AG04449 (cell line): ENCODE measurements around the gene MMAB.

Experiments used
- CTCF ChIA-PET: fragments of 350-600 bp; formaldehyde crosslinking; extraction: SDS; loops from one replicate; lab custom pipeline; 2021; ENCODE audit warnings: antibody characterized with exemption; lab: Yijun Ruan, JAX
- POLR2A ChIA-PET: fragments of 400-600, 350-600 bp; formaldehyde crosslinking; extraction: SDS; loops from one replicate; lab custom pipeline; 2020; ENCODE audit warnings: antibody characterized with exemption, inconsistent platforms; lab: Yijun Ruan, JAX
- DNase-seq: peaks from one replicate; pipeline ENCODE4 v3.0.0-alpha.2; 2010; ENCODE audit warnings: low read depth, low spot score
- H3K4me3 ChIP-seq: 2 replicates; pipeline ENCODE4 v1.5.1; 2011; ENCODE audit warnings: low read depth, mild to moderate bottlenecking, control low read depth, low read length
- TF ChIP-seq, protein P1 (sequence below): IDR thresholded peaks from one replicate; pipeline ENCODE4 v1.5.1; 2011; ENCODE audit warnings: mild to moderate bottlenecking, moderate library complexity, low read length, control low read depth, inconsistent platforms; ENCODE audit not compliant: insufficient read depth; ENCODE audit errors: missing control alignments

The MMAB gene

DNA sequence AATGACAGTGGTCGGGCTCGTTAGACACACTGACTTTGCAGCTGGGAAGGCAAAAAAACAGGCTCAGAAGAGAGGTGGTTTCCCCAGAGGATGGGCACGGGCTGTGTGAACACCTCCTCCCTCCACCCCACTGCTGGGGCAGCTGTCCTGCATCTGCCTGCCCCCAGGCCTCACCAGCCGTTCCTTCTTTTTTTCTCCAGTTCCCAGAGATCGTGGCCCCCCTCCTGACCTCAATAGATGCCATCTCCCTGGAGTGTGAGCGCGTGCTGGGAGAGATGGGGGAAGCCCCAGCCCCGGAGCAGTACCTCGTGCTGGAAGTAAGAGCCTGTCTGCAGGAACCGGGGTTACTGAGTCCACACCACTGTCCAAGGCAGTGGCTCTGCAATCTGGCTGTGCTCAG is 17.7 kb upstream of the MMAB start:
- TF ChIP-seq, protein P1, sequence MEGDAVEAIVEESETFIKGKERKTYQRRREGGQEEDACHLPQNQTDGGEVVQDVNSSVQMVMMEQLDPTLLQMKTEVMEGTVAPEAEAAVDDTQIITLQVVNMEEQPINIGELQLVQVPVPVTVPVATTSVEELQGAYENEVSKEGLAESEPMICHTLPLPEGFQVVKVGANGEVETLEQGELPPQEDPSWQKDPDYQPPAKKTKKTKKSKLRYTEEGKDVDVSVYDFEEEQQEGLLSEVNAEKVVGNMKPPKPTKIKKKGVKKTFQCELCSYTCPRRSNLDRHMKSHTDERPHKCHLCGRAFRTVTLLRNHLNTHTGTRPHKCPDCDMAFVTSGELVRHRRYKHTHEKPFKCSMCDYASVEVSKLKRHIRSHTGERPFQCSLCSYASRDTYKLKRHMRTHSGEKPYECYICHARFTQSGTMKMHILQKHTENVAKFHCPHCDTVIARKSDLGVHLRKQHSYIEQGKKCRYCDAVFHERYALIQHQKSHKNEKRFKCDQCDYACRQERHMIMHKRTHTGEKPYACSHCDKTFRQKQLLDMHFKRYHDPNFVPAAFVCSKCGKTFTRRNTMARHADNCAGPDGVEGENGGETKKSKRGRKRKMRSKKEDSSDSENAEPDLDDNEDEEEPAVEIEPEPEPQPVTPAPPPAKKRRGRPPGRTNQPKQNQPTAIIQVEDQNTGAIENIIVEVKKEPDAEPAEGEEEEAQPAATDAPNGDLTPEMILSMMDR = no peak
- CTCF ChIA-PET = interaction anchor here (6.6 kb wide), 1 partner anchor 7 kb away, joined by 83 read pairs; no protein-coding TSS in a partner anchor

DNA sequence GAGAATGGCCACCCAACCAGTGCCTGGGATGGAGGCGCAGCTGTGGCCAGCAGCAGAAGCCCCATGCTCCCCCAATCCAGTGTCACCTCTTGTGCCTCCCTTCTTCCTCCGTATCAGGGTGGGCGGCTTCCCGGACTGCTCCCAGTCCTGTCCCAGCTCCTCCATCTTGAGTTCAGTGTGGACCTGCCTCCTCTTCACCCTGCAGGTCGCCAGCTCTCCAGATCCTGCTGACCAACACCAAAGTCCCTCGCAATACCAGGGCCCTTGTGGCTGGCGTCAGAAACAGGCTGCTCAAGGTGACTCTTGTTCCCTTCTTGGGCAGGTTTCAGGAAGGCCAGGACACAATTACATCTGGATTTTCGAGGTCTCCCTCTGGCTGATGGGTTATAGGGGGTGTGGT is 17.3 kb upstream of the MMAB start:
- no peak overlapping the region for H3K4me3 ChIP-seq
- ChIA-PET POLR2A (no interaction called here), CTCF (interaction anchor here (1.3 to 6.6 kb wide), 2 partner anchors 8 to 186 kb away, joined by 3 to 83 read pairs; no protein-coding TSS in a partner anchor)
- no peak for DNase-seq
- TF ChIP-seq, protein P1 = no peak

More for the DNA sequence above, 17.7 kb upstream of the MMAB start:
- no peak overlapping the region for H3K4me3 ChIP-seq
- POLR2A ChIA-PET = no interaction called here
- DNase-seq = no peak

DNA sequence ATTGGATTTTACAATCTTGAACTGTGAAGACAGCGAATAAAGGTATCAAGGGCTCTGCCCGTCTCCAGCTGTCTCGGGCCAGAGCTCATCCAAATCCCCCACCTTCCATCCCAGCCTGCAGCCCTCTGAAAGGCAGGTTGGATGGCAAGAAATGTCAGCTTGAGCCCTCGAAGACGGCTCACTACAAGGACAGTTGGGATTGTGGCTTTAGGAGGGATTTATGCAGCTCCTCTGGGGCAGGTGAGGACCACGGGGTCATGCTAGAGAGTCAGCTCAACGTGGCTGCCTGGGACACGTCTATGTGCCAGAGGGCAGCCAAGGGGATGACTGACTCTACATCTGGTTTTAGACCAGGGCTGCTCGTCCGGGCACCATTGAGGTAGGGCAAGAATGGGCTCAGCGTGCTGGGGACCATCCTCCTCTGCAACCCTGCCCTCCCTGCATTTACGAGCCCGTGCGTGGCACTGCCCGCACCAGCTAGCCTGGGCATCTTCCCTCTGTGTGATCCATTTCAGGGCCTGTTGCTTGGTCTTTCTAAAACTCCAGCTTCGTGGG is 16.5 kb upstream of the MMAB start:
- H3K4me3 ChIP-seq = no peak overlapping the region
- DNase-seq = no peak
- TF ChIP-seq, protein P1 = no peak
- POLR2A ChIA-PET = no interaction called here
- CTCF ChIA-PET = interaction anchor here (1.3 to 6.6 kb wide), 2 partner anchors 8 to 186 kb away, joined by 3 to 83 read pairs; no protein-coding TSS in a partner anchor

DNA sequence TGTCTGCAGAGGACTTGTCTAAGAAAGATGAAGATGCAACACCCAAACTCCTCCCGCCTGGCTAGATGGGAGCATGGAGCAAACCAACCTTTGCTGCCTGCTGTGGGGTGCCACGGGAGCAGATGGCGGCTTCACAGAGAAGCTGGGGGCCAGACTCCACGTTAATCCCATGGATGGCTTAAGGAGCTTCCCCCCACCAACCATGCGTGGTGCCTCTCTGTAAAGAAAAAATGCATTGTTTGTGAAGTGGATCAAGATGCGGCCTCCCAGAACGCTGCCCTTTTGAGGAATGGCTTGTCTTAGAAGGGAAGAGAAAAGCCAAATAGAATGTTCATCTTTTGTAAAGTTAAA is 15.9 kb upstream of the MMAB start:
- ChIA-PET CTCF (interaction anchor here (1.3 to 6.6 kb wide), 2 partner anchors 9 to 187 kb away, joined by 3 to 83 read pairs; no protein-coding TSS in a partner anchor), POLR2A (no interaction called here)
- no peak for DNase-seq

DNA sequence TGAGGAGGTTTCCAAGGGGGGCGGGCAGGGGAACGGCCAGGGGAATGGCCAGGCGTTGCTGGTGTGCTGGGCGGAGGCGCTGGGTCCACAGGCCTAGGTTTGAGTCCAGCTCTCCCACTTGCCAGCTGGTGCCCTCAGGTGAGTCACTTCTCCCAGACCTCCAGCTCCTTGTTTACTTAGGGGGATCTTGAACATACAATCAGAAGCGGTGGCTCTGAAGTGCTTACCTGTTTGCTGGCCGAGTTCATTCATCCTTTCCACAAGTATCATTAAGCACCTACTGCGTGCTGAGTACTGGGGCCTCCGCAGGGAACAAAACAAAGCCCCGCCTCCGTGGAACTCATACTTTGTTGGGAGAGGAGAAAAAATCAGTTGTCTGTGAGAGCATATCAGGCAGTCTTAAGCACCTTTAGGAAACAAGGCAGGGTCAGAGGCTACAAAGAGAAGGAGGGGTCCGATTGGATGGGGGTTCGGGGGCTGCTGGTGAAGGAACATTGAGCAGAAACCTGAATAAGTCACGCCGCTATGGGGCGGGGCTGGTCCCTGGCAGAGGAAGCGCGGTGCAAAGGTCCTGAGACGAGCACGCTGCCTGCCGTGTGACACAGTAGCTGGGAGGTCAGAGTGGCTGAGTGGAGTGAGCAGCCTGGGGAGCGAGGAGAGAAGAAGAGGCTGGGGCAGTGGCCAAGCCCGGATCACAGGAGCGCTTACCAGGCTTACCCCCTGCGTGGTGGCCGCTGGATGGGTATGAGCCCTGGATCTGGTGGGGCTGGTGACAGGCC is 15.3 kb upstream of the MMAB start:
- no peak for DNase-seq
- TF ChIP-seq, protein P1 = no peak
- POLR2A ChIA-PET = no interaction called here
- H3K4me3 ChIP-seq = no peak overlapping the region
- CTCF ChIA-PET = interaction anchor here (6.6 kb wide), 1 partner anchor 10 kb away, joined by 83 read pairs; no protein-coding TSS in a partner anchor

More for the DNA sequence above, 15.9 kb upstream of the MMAB start:
- H3K4me3 ChIP-seq = no peak overlapping the region
- TF ChIP-seq, protein P1 = no peak

DNA sequence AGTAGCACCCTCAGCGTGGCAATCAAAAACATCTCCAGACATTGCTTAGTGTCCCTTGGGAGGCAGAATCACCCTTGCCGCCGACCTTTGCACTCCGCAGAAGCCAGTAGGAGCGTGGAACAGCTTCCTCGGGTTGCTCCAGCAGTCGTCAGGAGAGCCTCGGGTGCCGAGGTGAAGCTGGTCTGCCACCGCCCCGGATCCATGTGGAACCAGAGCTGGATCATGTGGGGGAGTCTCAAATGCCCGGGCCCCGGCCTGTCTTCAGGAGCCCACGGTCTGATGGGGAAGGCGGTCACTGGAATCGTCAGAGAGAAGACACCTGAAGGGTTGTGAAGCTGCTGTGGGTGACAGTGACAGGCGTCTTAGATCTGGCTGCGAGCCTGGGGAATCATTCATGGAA is 14.6 kb upstream of the MMAB start:
- TF ChIP-seq, protein P1 = no peak
- POLR2A ChIA-PET = no interaction called here
- H3K4me3 ChIP-seq = no peak overlapping the region
- CTCF ChIA-PET = interaction anchor here (6.6 kb wide), 1 partner anchor 10 kb away, joined by 83 read pairs; no protein-coding TSS in a partner anchor
- DNase-seq = no peak
